H9 (cell line): ENCODE data around the gene SRP19. TPM values are rescaled to one million over a fixed set of nuclear protein-coding genes. Genes with fewer than 3 reads are reported as not detected.
"Not testable (repeated sequence)": the region's sequence is repeated elsewhere in the genome, so short reads cannot be mapped to it uniquely, and the experiment has no call there.

Source experiments
- DNase-seq: peaks from one replicate; pipeline ENCODE4 v3.0.0-alpha.2; 2017
- H2AFZ ChIP-seq: one replicate; pipeline ENCODE4 v1.6.1; 2013; ENCODE audit warnings: mild to moderate bottlenecking, low read length, control low read depth, moderate library complexity
- H2AK5ac ChIP-seq: 2 replicates; pipeline ENCODE4 v1.6.1; 2013; ENCODE audit warnings: low read length, control low read depth, mixed read lengths; ENCODE audit not compliant: insufficient read length
- H2BK120ac ChIP-seq: one replicate; pipeline ENCODE4 v1.6.1; 2013; ENCODE audit warnings: low read depth, mild to moderate bottlenecking, low read length, control low read depth, inconsistent platforms; ENCODE audit not compliant: poor library complexity, severe bottlenecking
- H2BK12ac ChIP-seq: 2 replicates; pipeline ENCODE4 v1.6.1; 2013; ENCODE audit warnings: low read length, control low read depth, mixed read lengths, low read depth; ENCODE audit not compliant: insufficient read length
- H2BK15ac ChIP-seq: 2 replicates; pipeline ENCODE4 v1.6.1; 2013; ENCODE audit warnings: low read depth, low read length, control low read depth
- H2BK20ac ChIP-seq: one replicate; pipeline ENCODE4 v1.6.1; 2013; ENCODE audit warnings: low read depth, mild to moderate bottlenecking, low read length, control low read depth, inconsistent platforms; ENCODE audit not compliant: poor library complexity, severe bottlenecking
- H2BK5ac ChIP-seq: 2 replicates; pipeline ENCODE4 v1.6.1; 2013; ENCODE audit warnings: low read length, control low read depth, mixed read lengths; ENCODE audit not compliant: insufficient read length
- H3K14ac ChIP-seq: 2 replicates; pipeline ENCODE4 v1.6.1; 2013; ENCODE audit warnings: low read length, control low read depth; ENCODE audit not compliant: insufficient read depth
- H3K18ac ChIP-seq: 2 replicates; pipeline ENCODE4 v1.6.1; 2013; ENCODE audit warnings: low read depth, mild to moderate bottlenecking, mixed read lengths, low read length, control low read depth; ENCODE audit not compliant: insufficient read length
- H3K23ac ChIP-seq: 2 replicates; pipeline ENCODE4 v1.6.1; 2013; ENCODE audit warnings: low read length, control low read depth, mixed read lengths, low read depth; ENCODE audit not compliant: insufficient read length
- H3K23me2 ChIP-seq: 2 replicates; pipeline ENCODE4 v1.6.1; 2013; ENCODE audit warnings: low read depth, mild to moderate bottlenecking, mixed read lengths, low read length, control low read depth; ENCODE audit not compliant: insufficient read length, poor library complexity, severe bottlenecking
- H3K27ac ChIP-seq: 2 replicates; pipeline ENCODE4 v1.5.1; 2013; ENCODE audit warnings: low read length, control low read depth, mixed read lengths, low read depth; ENCODE audit not compliant: insufficient read length
- H3K27me3 ChIP-seq: 2 replicates; pipeline ENCODE4 v1.6.1; 2013; ENCODE audit warnings: low read length, control low read depth, inconsistent platforms; ENCODE audit not compliant: insufficient read depth
- H3K4ac ChIP-seq: 2 replicates; pipeline ENCODE4 v1.6.1; 2013; ENCODE audit warnings: low read depth, mild to moderate bottlenecking, control low read depth, inconsistent platforms, low read length, moderate library complexity
- H3K4me1 ChIP-seq: 2 replicates; pipeline ENCODE4 v1.6.1; 2013; ENCODE audit warnings: low read length, control low read depth, inconsistent platforms; ENCODE audit not compliant: insufficient read depth
- H3K4me2 ChIP-seq: 2 replicates; pipeline ENCODE4 v1.6.1; 2013; ENCODE audit warnings: low read length, control low read depth, mixed read lengths; ENCODE audit not compliant: insufficient read length, insufficient read depth
- H3K56ac ChIP-seq: 2 replicates; pipeline ENCODE4 v1.6.1; 2013; ENCODE audit warnings: low read depth, mild to moderate bottlenecking, mixed read lengths, low read length, control low read depth; ENCODE audit not compliant: insufficient read length
- H3K79me1 ChIP-seq: 2 replicates; pipeline ENCODE4 v1.6.1; 2013; ENCODE audit warnings: low read depth, mild to moderate bottlenecking, moderate library complexity, low read length, control low read depth, inconsistent platforms; ENCODE audit not compliant: insufficient read depth, poor library complexity, severe bottlenecking
- H3K79me2 ChIP-seq: 2 replicates; pipeline ENCODE4 v1.6.1; 2013; ENCODE audit warnings: low read length, control low read depth, inconsistent platforms; ENCODE audit not compliant: insufficient read depth
- H3K9ac ChIP-seq: 2 replicates; pipeline ENCODE4 v1.6.1; 2013; ENCODE audit warnings: low read length, control low read depth, mixed read lengths; ENCODE audit not compliant: insufficient read length; ENCODE audit errors: extremely low read depth
- H3K9me3 ChIP-seq: one replicate; pipeline ENCODE4 v1.6.1; 2013; ENCODE audit warnings: low read depth, low read length, inconsistent platforms; ENCODE audit not compliant: control insufficient read depth
- H3T11ph ChIP-seq: one replicate; pipeline ENCODE4 v1.6.1; 2013; ENCODE audit warnings: mild to moderate bottlenecking, low read length, control low read depth, inconsistent platforms
- H4K20me1 ChIP-seq: one replicate; pipeline ENCODE4 v1.6.1; 2013; ENCODE audit not compliant: control insufficient read depth, insufficient read length, insufficient read depth
- H4K5ac ChIP-seq: 2 replicates; pipeline ENCODE4 v1.6.1; 2013; ENCODE audit warnings: low read depth, mild to moderate bottlenecking, mixed read lengths, low read length, control low read depth; ENCODE audit not compliant: insufficient read length
- H4K8ac ChIP-seq: replicated peaks from 2 replicates; pipeline ENCODE4 v1.6.1; 2013; ENCODE audit warnings: low read length, control low read depth, mixed read lengths, low read depth; ENCODE audit not compliant: insufficient read length
- H4K91ac ChIP-seq: 2 replicates; pipeline ENCODE4 v1.6.1; 2013; ENCODE audit warnings: low read depth, mild to moderate bottlenecking, moderate library complexity, mixed read lengths, low read length, control low read depth; ENCODE audit not compliant: insufficient read length
- H3K27ac Mint-ChIP-seq, 3 experiments: 2 replicates in 2 of 3; 3 replicates in 1 of 3; pipeline ENCODE4 v1.8.0; 2020 to 2021; ENCODE audit warnings: mixed read lengths in 3 of 3, mild to moderate bottlenecking in 1 of 3, moderate library complexity in 1 of 3
- H3K27me3 Mint-ChIP-seq: 2 replicates; pipeline ENCODE4 v1.8.0; 2021; ENCODE audit warnings: low read depth, mild to moderate bottlenecking, moderate library complexity, mixed read lengths
- H3K36me3 Mint-ChIP-seq, 3 experiments: 2 replicates in 2 of 3; 3 replicates in 1 of 3; pipeline ENCODE4 v1.8.0; 2020 to 2021; ENCODE audit warnings: low read depth in 3 of 3, mixed read lengths in 3 of 3; ENCODE audit not compliant: insufficient read depth in 1 of 3
- H3K4me1 Mint-ChIP-seq, 2 experiments: 2 replicates each; pipeline ENCODE4 v1.8.0; 2020; ENCODE audit warnings: mixed read lengths in 2 of 2
- H3K4me3 Mint-ChIP-seq, 2 experiments: 2 replicates in 1 of 2; 3 replicates in 1 of 2; pipeline ENCODE4 v1.8.0; 2020 to 2021; ENCODE audit warnings: mild to moderate bottlenecking in 2 of 2, mixed read lengths in 2 of 2, moderate library complexity in 1 of 2
- H3K9me3 Mint-ChIP-seq, 2 experiments: 2 replicates in 1 of 2; 3 replicates in 1 of 2; pipeline ENCODE4 v1.8.0; 2020; ENCODE audit warnings: mild to moderate bottlenecking in 2 of 2, mixed read lengths in 2 of 2, moderate library complexity in 1 of 2
- WGBS: extraction: QIAGEN DNeasy Blood & Tissue Kit; methylation state at CpG from one replicate; pipeline ENCODE4 v1.1.7; 2013; ENCODE audit warnings: missing lambda C conversion rate, low lambda C conversion rate, mixed read lengths; ENCODE audit not compliant: insufficient read length; ENCODE audit errors: extremely low coverage; 5-methylcytosine and 5-hydroxymethylcytosine counted together
- total RNA-seq: library from RNA; stranded (reverse); gene quantifications from 2 replicates; pipeline ENCODE4 v1.2.1, GENCODE V29; 2021
- TF ChIP-seq, protein P1 (sequence below): fragments of 200-600 bp; sonication (generic); conservative IDR thresholded peaks from 3 replicates; pipeline ENCODE4 v1.8.0; 2021; ENCODE audit warnings: antibody characterized with exemption, mild to moderate bottlenecking

The SRP19 gene
- total RNA-seq, 1 experiment from 2014 or later, result 78.9 TPM

DNA sequence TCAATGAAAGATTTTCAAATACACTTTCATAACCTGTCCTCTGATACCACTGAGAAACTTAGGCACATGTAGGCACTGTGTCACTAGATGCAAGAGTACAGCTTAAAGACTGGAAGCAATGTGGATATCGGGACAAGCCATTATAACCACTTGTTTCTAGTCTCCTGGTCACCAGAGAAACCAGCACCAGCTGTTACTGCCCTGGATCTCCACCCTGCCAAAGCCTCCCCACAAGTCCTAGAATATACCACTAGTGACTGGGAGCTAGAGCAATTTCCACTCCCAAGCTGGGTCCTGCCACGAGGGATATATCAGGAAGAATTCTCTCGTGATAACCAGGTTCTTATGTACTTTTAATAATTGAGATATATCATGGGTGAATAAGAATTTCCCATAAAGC, 41.5 kb downstream of the SRP19 start:
- no peak overlapping the region for H3K4me3 Mint-ChIP-seq
- H3T11ph ChIP-seq, result no peak overlapping the region
- H2AFZ ChIP-seq, result no peak overlapping the region
- DNase-seq, result no peak
- H3K27ac Mint-ChIP-seq, result no peak overlapping the region
- H4K5ac ChIP-seq, result no peak overlapping the region
- no peak overlapping the region for H2BK12ac ChIP-seq
- H3K27ac ChIP-seq, result no peak overlapping the region
- no peak overlapping the region for H3K23ac ChIP-seq
- no peak overlapping the region for H2BK15ac ChIP-seq
- H2BK5ac ChIP-seq, result no peak overlapping the region
- no peaks in the 10 kb centered on the region for H3K9me3 ChIP-seq
- no peaks in the 10 kb centered on the region for H3K79me1 ChIP-seq
- H4K20me1 ChIP-seq, result no peaks in the 10 kb centered on the region
- H3K9me3 Mint-ChIP-seq, result no peaks in the 10 kb centered on the region
- no peak overlapping the region for H3K9ac ChIP-seq
- H3K23me2 ChIP-seq, result no peaks in the 10 kb centered on the region
- H3K4ac ChIP-seq, result no peak overlapping the region
- peaks cover 11 to 34% (median 19%) of the 10 kb centered on the region in 3 experiments; a peak in 6 of 7 replicates for H3K36me3 Mint-ChIP-seq
- H3K14ac ChIP-seq, result no peak overlapping the region
- no peak overlapping the region for H3K4me2 ChIP-seq
- H4K91ac ChIP-seq, result no peak overlapping the region
- no peak overlapping the region for H2BK120ac ChIP-seq
- no peak overlapping the region for H3K56ac ChIP-seq
- no peak overlapping the region for H2AK5ac ChIP-seq
- no peaks in the 10 kb centered on the region for H3K4me1 Mint-ChIP-seq
- TF ChIP-seq, protein P1, sequence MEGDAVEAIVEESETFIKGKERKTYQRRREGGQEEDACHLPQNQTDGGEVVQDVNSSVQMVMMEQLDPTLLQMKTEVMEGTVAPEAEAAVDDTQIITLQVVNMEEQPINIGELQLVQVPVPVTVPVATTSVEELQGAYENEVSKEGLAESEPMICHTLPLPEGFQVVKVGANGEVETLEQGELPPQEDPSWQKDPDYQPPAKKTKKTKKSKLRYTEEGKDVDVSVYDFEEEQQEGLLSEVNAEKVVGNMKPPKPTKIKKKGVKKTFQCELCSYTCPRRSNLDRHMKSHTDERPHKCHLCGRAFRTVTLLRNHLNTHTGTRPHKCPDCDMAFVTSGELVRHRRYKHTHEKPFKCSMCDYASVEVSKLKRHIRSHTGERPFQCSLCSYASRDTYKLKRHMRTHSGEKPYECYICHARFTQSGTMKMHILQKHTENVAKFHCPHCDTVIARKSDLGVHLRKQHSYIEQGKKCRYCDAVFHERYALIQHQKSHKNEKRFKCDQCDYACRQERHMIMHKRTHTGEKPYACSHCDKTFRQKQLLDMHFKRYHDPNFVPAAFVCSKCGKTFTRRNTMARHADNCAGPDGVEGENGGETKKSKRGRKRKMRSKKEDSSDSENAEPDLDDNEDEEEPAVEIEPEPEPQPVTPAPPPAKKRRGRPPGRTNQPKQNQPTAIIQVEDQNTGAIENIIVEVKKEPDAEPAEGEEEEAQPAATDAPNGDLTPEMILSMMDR, result no peak
- WGBS, result no CpG with 5 or more reads among the region's 3 CpGs
- no peaks in the 10 kb centered on the region for H3K27me3 ChIP-seq
- H2BK20ac ChIP-seq, result no peak overlapping the region
- H3K27me3 Mint-ChIP-seq, result no peaks in the 10 kb centered on the region
- H4K8ac ChIP-seq, result no peak overlapping the region
- H3K4me1 ChIP-seq, result no peaks in the 10 kb centered on the region
- H3K18ac ChIP-seq, result no peak overlapping the region
- no peaks in the 10 kb centered on the region for H3K79me2 ChIP-seq

DNA sequence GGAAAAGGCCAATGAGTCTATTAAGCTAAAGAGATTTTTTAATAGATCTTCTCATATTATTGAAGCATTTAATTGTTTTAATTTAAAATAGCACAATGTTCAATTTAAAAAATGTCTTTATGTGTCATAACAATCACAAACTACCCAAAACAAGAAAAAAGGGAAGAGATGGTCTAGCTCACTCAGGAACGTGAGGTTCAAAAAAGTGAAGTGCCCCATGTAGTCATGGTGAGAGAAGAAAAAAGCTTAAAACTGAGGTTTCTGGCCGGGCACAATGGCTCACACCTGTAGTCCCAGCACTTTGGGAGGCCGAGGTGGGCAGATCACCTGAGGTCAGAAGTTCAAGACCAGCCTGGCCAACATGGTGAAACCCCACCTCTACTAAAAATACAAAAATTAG, 43.9 kb downstream of the SRP19 start:
- not testable (repeated sequence) for H4K5ac ChIP-seq, H3K4me2 ChIP-seq, H2AFZ ChIP-seq, H4K20me1 ChIP-seq, H3K56ac ChIP-seq, H2BK5ac ChIP-seq, H3K9me3 ChIP-seq, H3K9ac ChIP-seq, H2AK5ac ChIP-seq, H3K9me3 Mint-ChIP-seq, H3K79me1 ChIP-seq, H3K4me3 Mint-ChIP-seq, H3K27me3 Mint-ChIP-seq, H2BK120ac ChIP-seq, H3K79me2 ChIP-seq, H3K18ac ChIP-seq, H3K4me1 ChIP-seq, H3K27ac ChIP-seq, H3K4me1 Mint-ChIP-seq, H3K27ac Mint-ChIP-seq, H3K23ac ChIP-seq, H2BK12ac ChIP-seq, H3K14ac ChIP-seq, H4K91ac ChIP-seq, H3K4ac ChIP-seq, H2BK15ac ChIP-seq, H3K27me3 ChIP-seq, H3K23me2 ChIP-seq, DNase-seq, H3T11ph ChIP-seq, H4K8ac ChIP-seq, H2BK20ac ChIP-seq
- WGBS, result no CpG with 5 or more reads among the region's 3 CpGs
- H3K36me3 Mint-ChIP-seq, result peaks cover 8 to 31% (median 14%) of the 10 kb centered on the region in 3 experiments; a peak in 5 of 7 replicates
